GM23338 (cell line): ENCODE measurements around the gene GABBR1. TPM values are rescaled to one million over a fixed set of nuclear protein-coding genes. Genes with fewer than 3 reads are reported as not detected.

Experiments used
- ATAC-seq: fragments of 200-7000 bp; cut with Tn5 transposase; 3 replicates; pipeline ENCODE4 v1.9.1; 2020
- DNase-seq: peaks from one replicate; pipeline ENCODE4 v3.0.0-alpha.2; 2015; ENCODE audit warnings: low spot score
- H2AFZ ChIP-seq: fragments of 200-600 bp; sonication (generic); 2 replicates; pipeline ENCODE4 v1.8.0; 2016; ENCODE audit warnings: antibody characterized with exemption, mild to moderate bottlenecking, moderate library complexity
- H3F3A ChIP-seq: fragments of 200-600 bp; sonication (generic); replicated peaks from 2 replicates; pipeline ENCODE4 v1.8.0; 2017; ENCODE audit warnings: antibody characterized with exemption, mixed run types, low read depth
- H3K27ac ChIP-seq: fragments of 200-600 bp; sonication (generic); 2 replicates; pipeline ENCODE4 v1.6.1; 2016; ENCODE audit warnings: low read depth
- H3K27me3 ChIP-seq: fragments of 200-600 bp; sonication (generic); 2 replicates; pipeline ENCODE4 v1.8.0; 2016; ENCODE audit warnings: mild to moderate bottlenecking, mixed run types, moderate library complexity; ENCODE audit not compliant: insufficient read depth
- H3K36me3 ChIP-seq: fragments of 200-600 bp; sonication (generic); 2 replicates; pipeline ENCODE4 v1.8.0; 2016; ENCODE audit warnings: mild to moderate bottlenecking; ENCODE audit not compliant: insufficient read depth
- H3K4me1 ChIP-seq: fragments of 200-600 bp; sonication (generic); 2 replicates; pipeline ENCODE4 v1.8.0; 2016; ENCODE audit warnings: mild to moderate bottlenecking, moderate library complexity; ENCODE audit not compliant: insufficient read depth
- H3K4me2 ChIP-seq: fragments of 200-600 bp; sonication (generic); 2 replicates; pipeline ENCODE4 v1.7.1; 2017; ENCODE audit warnings: mixed run types
- H3K4me3 ChIP-seq: fragments of 200-600 bp; sonication (generic); 2 replicates; pipeline ENCODE4 v1.6.1; 2016; ENCODE audit warnings: mixed run types
- H3K79me2 ChIP-seq: fragments of 200-600 bp; sonication (generic); replicated peaks from 2 replicates; pipeline ENCODE4 v1.8.0; 2017; ENCODE audit warnings: mild to moderate bottlenecking; ENCODE audit not compliant: insufficient read depth
- H3K9me2 ChIP-seq: fragments of 200-600 bp; sonication (generic); 2 replicates; pipeline ENCODE4 v1.8.0; 2017; ENCODE audit not compliant: insufficient read depth
- H4K20me1 ChIP-seq: fragments of 200-600 bp; sonication (generic); replicated peaks from 2 replicates; pipeline ENCODE4 v1.8.0; 2017; ENCODE audit warnings: mild to moderate bottlenecking; ENCODE audit not compliant: insufficient read depth
- H3K27ac Mint-ChIP-seq: 2 replicates; pipeline ENCODE4 v1.8.0; 2020; ENCODE audit warnings: inconsistent platforms, mild to moderate bottlenecking, moderate library complexity, mixed read lengths
- H3K27me3 Mint-ChIP-seq: 3 replicates; pipeline ENCODE4 v1.8.0; 2022; ENCODE audit warnings: low read depth, mild to moderate bottlenecking, moderate library complexity, mixed read lengths, inconsistent platforms; ENCODE audit not compliant: insufficient read depth, poor library complexity
- H3K36me3 Mint-ChIP-seq: 3 replicates; pipeline ENCODE4 v1.8.0; 2021; ENCODE audit warnings: low read depth, mild to moderate bottlenecking, inconsistent platforms, moderate library complexity, mixed read lengths
- H3K4me1 Mint-ChIP-seq: 3 replicates; pipeline ENCODE4 v1.8.0; 2020; ENCODE audit warnings: mild to moderate bottlenecking, inconsistent platforms, mixed read lengths
- H3K4me3 Mint-ChIP-seq: 3 replicates; pipeline ENCODE4 v1.8.0; 2021; ENCODE audit warnings: moderate library complexity, mild to moderate bottlenecking, inconsistent platforms, mixed read lengths
- H3K9me3 Mint-ChIP-seq: 3 replicates; pipeline ENCODE4 v1.8.0; 2020; ENCODE audit warnings: moderate library complexity, mild to moderate bottlenecking, inconsistent platforms, mixed read lengths
- CTCF ChIP-seq, 2 experiments: fragments of 200-600 bp in 1 of 2; sonication (generic) in 1 of 2; conservative IDR thresholded peaks; 2 replicates each; pipeline versions ENCODE4 v1.5.1 to v1.6.1; 2016 to 2017; ENCODE audit warnings: antibody characterized with exemption in 2 of 2, low read depth in 2 of 2, mild to moderate bottlenecking in 2 of 2, moderate library complexity in 1 of 2
- EZH2 ChIP-seq: fragments of 200-600 bp; sonication (generic); IDR thresholded peaks from one replicate; pipeline ENCODE4 v1.8.0; 2017; ENCODE audit warnings: antibody characterized with exemption, mild to moderate bottlenecking, low read depth; ENCODE audit not compliant: unreplicated experiment
- JUNB ChIP-seq: IDR thresholded peaks from one replicate; pipeline ENCODE4 v1.6.1; 2016; ENCODE audit warnings: antibody characterized with exemption; ENCODE audit not compliant: unreplicated experiment
- NANOG ChIP-seq: IDR thresholded peaks from 2 replicates; pipeline ENCODE4 v1.6.1; 2016; ENCODE audit warnings: antibody characterized with exemption, borderline replicate concordance
- POLR2AphosphoS5 ChIP-seq: IDR thresholded peaks from 2 replicates; pipeline ENCODE4 v1.6.1; 2016; ENCODE audit warnings: antibody characterized with exemption, low read depth
- STAT1 ChIP-seq: IDR thresholded peaks from one replicate; pipeline ENCODE4 v1.6.1; 2016; ENCODE audit warnings: antibody characterized with exemption; ENCODE audit not compliant: unreplicated experiment
- ZNF114 ChIP-seq: fragments of 250-450 bp; sonication (Bioruptor Pico); IDR thresholded peaks from 2 replicates; pipeline ENCODE4 v1.5.0; 2020; ENCODE audit warnings: mild to moderate bottlenecking, moderate library complexity
- ZNF331 ChIP-seq: fragments of 250-450 bp; sonication (Bioruptor Pico); IDR thresholded peaks from 2 replicates; pipeline ENCODE4 v1.5.0; 2020; ENCODE audit warnings: low read depth, mild to moderate bottlenecking, moderate library complexity
- ZNF462 ChIP-seq: fragments of 250-450 bp; sonication (Bioruptor Pico); IDR thresholded peaks from 2 replicates; pipeline ENCODE4 v1.5.0; 2020; ENCODE audit warnings: mild to moderate bottlenecking, moderate library complexity
- polyA plus RNA-seq: library from polyadenylated mRNA; unstranded; fragments of >200 nt; fragmentation: Nextera tagmentation; extraction: Ambion mirVana; gene quantifications from 2 replicates; pipeline ENCODE4 v1.2.1, GENCODE V29; 2016
- total RNA-seq: library from RNA; depleted of rRNA; stranded (reverse); fragments of >200 nt; shearing (Covaris generic); gene quantifications from 2 replicates; pipeline ENCODE4 v1.2.3, GENCODE V29; 2014
- TF ChIP-seq, protein P1 (sequence below): IDR thresholded peaks from one replicate; pipeline ENCODE4 v1.6.1; 2018; ENCODE audit warnings: antibody characterized with exemption; ENCODE audit not compliant: unreplicated experiment

Gene GABBR1
- total and polyA plus RNA-seq, 2 experiments from 2014 or later, result 42.8 to 78.9 TPM

- ATAC-seq, result no peak
These were observed 41.0 kb upstream of the GABBR1 start for GRCh38 chr6:29674008-29674407.

More at GRCh38 chr6:29674008-29674407, 41.0 kb upstream of the GABBR1 start:
- no peak for TF ChIP-seq ZNF462
- no peak for TF ChIP-seq CTCF (conservative IDR thresholded peaks at IDR 0.05; ENCODE audit: low read depth in 2 of 2)
- TF ChIP-seq STAT1, result no peak
- TF ChIP-seq POLR2AphosphoS5, result no peak
- no peak for TF ChIP-seq JUNB
- no peak for TF ChIP-seq EZH2
- TF ChIP-seq NANOG, result no peak
- TF ChIP-seq, protein P1, sequence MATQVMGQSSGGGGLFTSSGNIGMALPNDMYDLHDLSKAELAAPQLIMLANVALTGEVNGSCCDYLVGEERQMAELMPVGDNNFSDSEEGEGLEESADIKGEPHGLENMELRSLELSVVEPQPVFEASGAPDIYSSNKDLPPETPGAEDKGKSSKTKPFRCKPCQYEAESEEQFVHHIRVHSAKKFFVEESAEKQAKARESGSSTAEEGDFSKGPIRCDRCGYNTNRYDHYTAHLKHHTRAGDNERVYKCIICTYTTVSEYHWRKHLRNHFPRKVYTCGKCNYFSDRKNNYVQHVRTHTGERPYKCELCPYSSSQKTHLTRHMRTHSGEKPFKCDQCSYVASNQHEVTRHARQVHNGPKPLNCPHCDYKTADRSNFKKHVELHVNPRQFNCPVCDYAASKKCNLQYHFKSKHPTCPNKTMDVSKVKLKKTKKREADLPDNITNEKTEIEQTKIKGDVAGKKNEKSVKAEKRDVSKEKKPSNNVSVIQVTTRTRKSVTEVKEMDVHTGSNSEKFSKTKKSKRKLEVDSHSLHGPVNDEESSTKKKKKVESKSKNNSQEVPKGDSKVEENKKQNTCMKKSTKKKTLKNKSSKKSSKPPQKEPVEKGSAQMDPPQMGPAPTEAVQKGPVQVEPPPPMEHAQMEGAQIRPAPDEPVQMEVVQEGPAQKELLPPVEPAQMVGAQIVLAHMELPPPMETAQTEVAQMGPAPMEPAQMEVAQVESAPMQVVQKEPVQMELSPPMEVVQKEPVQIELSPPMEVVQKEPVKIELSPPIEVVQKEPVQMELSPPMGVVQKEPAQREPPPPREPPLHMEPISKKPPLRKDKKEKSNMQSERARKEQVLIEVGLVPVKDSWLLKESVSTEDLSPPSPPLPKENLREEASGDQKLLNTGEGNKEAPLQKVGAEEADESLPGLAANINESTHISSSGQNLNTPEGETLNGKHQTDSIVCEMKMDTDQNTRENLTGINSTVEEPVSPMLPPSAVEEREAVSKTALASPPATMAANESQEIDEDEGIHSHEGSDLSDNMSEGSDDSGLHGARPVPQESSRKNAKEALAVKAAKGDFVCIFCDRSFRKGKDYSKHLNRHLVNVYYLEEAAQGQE, result no peak
- no peak for TF ChIP-seq ZNF114 (CRISPR knock-in tag)
- TF ChIP-seq ZNF331 (CRISPR knock-in tag), result no peak
- H3K36me3 Mint-ChIP-seq, result no peaks in the 10 kb centered on the region; the same call in 1 of the 3 replicates
- Histone ChIP-seq H3K27me3 (no peaks in the 10 kb centered on the region), H3K4me1 (peaks cover 8% of the 10 kb centered on the region; the same call in 1 of the 2 replicates), H3K9me2 (peaks cover 13% of the 10 kb centered on the region), H3K36me3 (no peaks in the 10 kb centered on the region), H3K4me3 (no peak overlapping the region), H3K4me2 (no peak overlapping the region), H4K20me1 (no peaks in the 10 kb centered on the region), H3K27ac (no peak overlapping the region), H2AFZ (no peak overlapping the region), H3F3A (no peaks in the 10 kb centered on the region), H3K79me2 (no peaks in the 10 kb centered on the region)
- DNase-seq, result no peak
- no peak overlapping the region for H3K4me3 Mint-ChIP-seq
- peaks cover 7% of the 10 kb centered on the region for H3K27me3 Mint-ChIP-seq
- peaks cover 25% of the 10 kb centered on the region for H3K4me1 Mint-ChIP-seq
- no peak overlapping the region for H3K27ac Mint-ChIP-seq
- H3K9me3 Mint-ChIP-seq, result peaks cover 6% of the 10 kb centered on the region; the same call in 1 of the 3 replicates
